Dermis microvascular lymphatic vessel endothelial cell (primary cell): ENCODE measurements around the gene NXN. TPM values are rescaled to one million over a fixed set of nuclear protein-coding genes. Genes with fewer than 3 reads are reported as not detected.
"Not testable (repeated sequence)": the region's sequence is repeated elsewhere in the genome, so short reads cannot be mapped to it uniquely, and the experiment has no call there.

ENCODE experiments used
- DNase-seq, 2 donors: peaks; one replicate each; pipeline versions ENCODE4 v3.0.0 to v3.0.0-alpha.2; 2010; ENCODE audit warnings: low read depth in 2 of 2
- total RNA-seq: library from RNA; depleted of rRNA; stranded (reverse); fragments of >200 nt; gene quantifications from 2 replicates; pipeline ENCODE4 v1.2.1, GENCODE V29; 2014

The NXN gene
- total RNA-seq, 1 donor from 2014 or later = 91.7 TPM

- DNase-seq = no peak
Measured at GRCh38 chr17:892958-893357, 86.6 kb downstream of the NXN start.

- no peak for DNase-seq
Measured at GRCh38 chr17:888998-889441, 90.6 kb downstream of the NXN start.

- peak in 1 of 2 donors; percentile 19 for DNase-seq
Measured at GRCh38 chr17:887551-888209, 91.9 kb downstream of the NXN start.

GRCh38 chr17:885971-886571 lies 93.5 kb downstream of the NXN start:
- no peak for DNase-seq

- no peak for DNase-seq
Measured at GRCh38 chr17:883586-883962, 96.0 kb downstream of the NXN start.

GRCh38 chr17:882827-883585 lies 96.6 kb downstream of the NXN start:
- DNase-seq = peak in 1 of 2 donors; percentile 65

GRCh38 chr17:881778-882177 lies 97.8 kb downstream of the NXN start:
- no peak for DNase-seq

- DNase-seq = peak in 1 of 2 donors; percentile 79
Measured at GRCh38 chr17:880443-881269, 98.9 kb downstream of the NXN start.

GRCh38 chr17:879546-880442 lies 99.8 kb downstream of the NXN start:
- DNase-seq = peak in 1 of 2 donors; percentile 85

GRCh38 chr17:877630-878029 lies 101.9 kb downstream of the NXN start:
- no peak for DNase-seq

GRCh38 chr17:876272-876671 lies 103.3 kb downstream of the NXN start:
- DNase-seq = no peak

- not testable (repeated sequence) for DNase-seq
Measured at GRCh38 chr17:874590-874989, 105.0 kb downstream of the NXN start.

- no peak for DNase-seq
Measured at GRCh38 chr17:872855-873254, 106.7 kb downstream of the NXN start.

- DNase-seq = no peak
Measured at GRCh38 chr17:871751-872519, 107.6 kb downstream of the NXN start.

GRCh38 chr17:869567-870525 lies 109.7 kb downstream of the NXN start:
- peak in 1 of 2 donors; percentile 64 for DNase-seq

GRCh38 chr17:869086-869485 lies 110.5 kb downstream of the NXN start:
- DNase-seq = peak in 1 of 2 donors; percentile 34

- peak in 1 of 2 donors; percentile 38 for DNase-seq
Measured at GRCh38 chr17:867896-868489, 111.6 kb downstream of the NXN start.

GRCh38 chr17:867238-867637 lies 112.3 kb downstream of the NXN start:
- DNase-seq = not testable (repeated sequence)
